Endothelial cell of umbilical vein (primary cell): ENCODE measurements around the gene ASPM. TPM values are rescaled to one million over a fixed set of nuclear protein-coding genes. Genes with fewer than 3 reads are reported as not detected.

ENCODE experiments used
- BruUV-seq: library from RNA; stranded (reverse); fragments of 400-500 nt; replicated peaks from 2 replicates; lab custom pipeline; 2021; lab: Mats Ljungman, UMichigan
- CTCF ChIA-PET: fragments of 300-600, 350-600 bp; sonication (Branson Sonifier 250); formaldehyde crosslinking; loops from one replicate; lab custom pipeline; 2021; ENCODE audit warnings: antibody characterized with exemption, inconsistent platforms; lab: Charles Lee
- POLR2A ChIA-PET: fragments of 300-600, 350-600 bp; sonication (Branson Sonifier 250); formaldehyde crosslinking; loops from one replicate; lab custom pipeline; 2021; ENCODE audit warnings: antibody characterized with exemption, inconsistent platforms; lab: Charles Lee
- DNase-seq: peaks from one replicate; pipeline ENCODE4 v3.0.0-alpha.2; 2011; ENCODE audit warnings: low read depth, low spot score
- FAIRE-seq: peaks from 2 replicates; lab custom pipeline; 2011; peaks lifted over from hg19 to GRCh38; lab: Jason Lieb, UNC
- H2AFZ ChIP-seq: 2 replicates; pipeline ENCODE4 v1.6.0; 2012; ENCODE audit warnings: low read depth, low read length, control low read depth, inconsistent platforms
- H3K27ac ChIP-seq: 2 replicates; pipeline ENCODE4 v1.5.1; 2011; ENCODE audit warnings: low read depth, mild to moderate bottlenecking, control low read depth, low read length, moderate library complexity; ENCODE audit not compliant: insufficient read depth
- H3K27me3 ChIP-seq, 2 experiments: 2 replicates each; pipeline versions ENCODE4 v1.6.0 to v1.6.1; 2011; ENCODE audit warnings: low read length in 2 of 2, mixed read lengths in 1 of 2; ENCODE audit not compliant: control insufficient read depth in 2 of 2, insufficient read depth in 2 of 2
- H3K36me3 ChIP-seq, 2 experiments: 2 replicates in 1 of 2; 3 replicates in 1 of 2; pipeline ENCODE4 v1.5.1; 2011; ENCODE audit warnings: low read length in 2 of 2, mild to moderate bottlenecking in 1 of 2, moderate library complexity in 1 of 2; ENCODE audit not compliant: control insufficient read depth in 2 of 2, insufficient read depth in 2 of 2; ENCODE audit errors: extremely low read depth in 1 of 2
- H3K4me1 ChIP-seq: 3 replicates; pipeline ENCODE4 v1.5.1; 2011; ENCODE audit warnings: mild to moderate bottlenecking, low read length; ENCODE audit not compliant: control insufficient read depth, insufficient read depth; ENCODE audit errors: extremely low read depth
- H3K4me2 ChIP-seq: 2 replicates; pipeline ENCODE4 v1.6.1; 2011; ENCODE audit warnings: low read length, control low read depth, mixed read lengths; ENCODE audit not compliant: insufficient read depth
- H3K4me3 ChIP-seq, 3 experiments: fragments of 200-600 bp in 1 of 3; sonication (generic), shearing (Covaris generic) in 1 of 3; replicated peaks in 1 of 3; 2 replicates each; pipeline ENCODE4 v1.5.1; 2011 to 2016; ENCODE audit warnings: control low read depth in 3 of 3, low read length in 3 of 3, mild to moderate bottlenecking in 2 of 3, inconsistent platforms in 1 of 3, low read depth in 1 of 3, moderate library complexity in 1 of 3; ENCODE audit not compliant: insufficient read depth in 1 of 3
- H3K79me2 ChIP-seq: 2 replicates; pipeline ENCODE4 v1.6.0; 2012; ENCODE audit warnings: low read length, inconsistent platforms; ENCODE audit not compliant: control insufficient read depth, insufficient read depth
- H3K9ac ChIP-seq: replicated peaks from 2 replicates; pipeline ENCODE3; 2011; ENCODE audit warnings: low read length, control low read depth; ENCODE audit not compliant: insufficient read depth; ENCODE audit errors: extremely low read depth
- H3K9me1 ChIP-seq: replicated peaks from 3 replicates; pipeline ENCODE4 v1.6.0; 2011; ENCODE audit warnings: mild to moderate bottlenecking, low read length; ENCODE audit not compliant: control insufficient read depth, insufficient read depth; ENCODE audit errors: extremely low read depth
- H3K9me3 ChIP-seq: replicated peaks from 2 replicates; pipeline ENCODE4 v1.5.1; 2012; ENCODE audit warnings: low read length, inconsistent platforms; ENCODE audit not compliant: control insufficient read depth, insufficient read depth
- H4K20me1 ChIP-seq: replicated peaks from 2 replicates; pipeline ENCODE3; 2011; ENCODE audit warnings: mild to moderate bottlenecking, low read length; ENCODE audit not compliant: control insufficient read depth, insufficient read depth; ENCODE audit errors: extremely low read depth
- EZH2 ChIP-seq: IDR thresholded peaks from 2 replicates; pipeline ENCODE4 v1.6.1; 2012; ENCODE audit warnings: borderline replicate concordance, low read depth, mild to moderate bottlenecking, moderate library complexity, low read length, inconsistent platforms; ENCODE audit not compliant: severe bottlenecking
- FOS ChIP-seq: IDR thresholded peaks from 2 replicates; pipeline ENCODE4 v1.6.1; 2011; ENCODE audit warnings: mild to moderate bottlenecking, low read length, moderate library complexity, borderline replicate concordance; ENCODE audit not compliant: insufficient read depth
- GATA2 ChIP-seq: IDR thresholded peaks from 2 replicates; pipeline ENCODE4 v1.7.0; 2011; ENCODE audit warnings: low read depth, mild to moderate bottlenecking, moderate library complexity, mixed read lengths, low read length; ENCODE audit not compliant: insufficient read length, insufficient read depth
- JUN ChIP-seq: IDR thresholded peaks from 2 replicates; pipeline ENCODE4 v1.6.1; 2011; ENCODE audit warnings: borderline replicate concordance, low read depth; ENCODE audit not compliant: insufficient read length, insufficient read depth
- MAX ChIP-seq: IDR thresholded peaks from 2 replicates; pipeline ENCODE4 v1.6.1; 2011; ENCODE audit not compliant: insufficient read depth, insufficient read length
- MYC ChIP-seq: IDR thresholded peaks from one replicate; pipeline ENCODE4 v1.6.1; 2011; ENCODE audit warnings: mild to moderate bottlenecking, low read depth, low read length
- POLR2A ChIP-seq: IDR thresholded peaks from 2 replicates; pipeline ENCODE4 v1.6.1; 2012; ENCODE audit warnings: low read depth, mild to moderate bottlenecking, control low read depth, low read length
- POLR2AphosphoS5 ChIP-seq: IDR thresholded peaks from 2 replicates; pipeline ENCODE4 v1.6.1; 2012; ENCODE audit warnings: low read depth, mild to moderate bottlenecking, control low read depth, low read length, moderate library complexity; ENCODE audit not compliant: insufficient read depth
- dilution Hi-C: fragments of 300-500 bp; cut with MboI; formaldehyde crosslinking; loops from one replicate; pipeline ENCODE4 v1.15.0; 2019; ENCODE audit warnings: low sequenced_read_pairs; ENCODE audit not compliant: extremely low pct_ligation_motif_present
- intact Hi-C: fragments of 100-400 bp; cut with micrococcal nuclease; formaldehyde crosslinking; loops from one replicate; pipeline ENCODE4 v1.10.0; 2022
- polyA plus RNA-seq, 4 experiments: library from polyadenylated mRNA; depleted of rRNA in 3 of 4; stranded (reverse) in 3 of 4; unstranded in 1 of 4; fragments of >200 nt; gene quantifications; 2 replicates each; pipeline versions ENCODE4 v1.2.1 to v1.2.3, GENCODE V29; 2011 to 2012; ENCODE audit warnings: missing spikeins in 1 of 4
- total RNA-seq: library from RNA; stranded (reverse); gene quantifications from 2 replicates; pipeline ENCODE4 v1.2.3, GENCODE V29; 2021
- TF ChIP-seq, protein P1 (sequence below), 2 donors: IDR thresholded peaks; 1 replicate in 1 of 2; 2 replicates in 1 of 2; pipeline ENCODE4 v1.5.1; 2011; ENCODE audit warnings: low read length in 2 of 2, mild to moderate bottlenecking in 2 of 2, moderate library complexity in 2 of 2, control low read depth in 1 of 2, inconsistent platforms in 1 of 2, low read depth in 1 of 2; ENCODE audit not compliant: insufficient read depth in 1 of 2; ENCODE audit errors: extremely low read depth in 1 of 2

ASPM gene
- total and polyA plus RNA-seq, 2 donors (not counting 3 experiments of a cell fraction or from before 2014, with no cell fraction given): 5.3 to 55.1 TPM

DNA sequence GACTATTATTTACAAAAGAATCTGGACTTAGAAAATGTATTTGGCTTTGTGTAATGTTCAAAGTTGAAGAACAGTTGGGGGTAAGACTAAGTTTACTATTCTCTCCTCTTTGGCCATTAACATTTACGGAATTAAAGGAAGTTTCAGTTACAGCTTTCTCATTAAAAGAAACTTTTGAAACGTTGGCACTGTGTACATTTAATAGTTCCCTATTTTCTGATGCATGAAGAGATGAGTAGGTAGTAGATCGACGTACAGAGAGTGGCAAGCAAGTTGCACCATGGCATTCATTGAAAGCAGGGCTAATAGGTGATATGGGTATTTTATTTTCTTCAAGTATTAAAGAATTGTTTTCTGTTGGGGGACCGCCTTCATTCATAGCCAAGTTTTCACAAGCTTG is 3.2 kb downstream of the ASPM start:
- Histone ChIP-seq H3K79me2 (peaks cover 74% of the 10 kb centered on the region), H4K20me1 (peaks cover 3% of the 10 kb centered on the region), H3K36me3 (no peaks in the 10 kb centered on the region), H3K27ac (no peak overlapping the region), H3K4me2 (no peak overlapping the region), H3K27me3 (no peaks in the 10 kb centered on the region), H2AFZ (peak overlapping the region; percentile 23), H3K4me1 (peaks cover 27% of the 10 kb centered on the region), H3K9me3 (no peaks in the 10 kb centered on the region), H3K9me1 (no peaks in the 10 kb centered on the region), H3K9ac (no peak overlapping the region), H3K4me3 (no peak overlapping the region)
- intact Hi-C loops (no loop called here), dilution Hi-C loops (no loop called here)
- no peak for FAIRE-seq
- TF ChIP-seq, protein P1, sequence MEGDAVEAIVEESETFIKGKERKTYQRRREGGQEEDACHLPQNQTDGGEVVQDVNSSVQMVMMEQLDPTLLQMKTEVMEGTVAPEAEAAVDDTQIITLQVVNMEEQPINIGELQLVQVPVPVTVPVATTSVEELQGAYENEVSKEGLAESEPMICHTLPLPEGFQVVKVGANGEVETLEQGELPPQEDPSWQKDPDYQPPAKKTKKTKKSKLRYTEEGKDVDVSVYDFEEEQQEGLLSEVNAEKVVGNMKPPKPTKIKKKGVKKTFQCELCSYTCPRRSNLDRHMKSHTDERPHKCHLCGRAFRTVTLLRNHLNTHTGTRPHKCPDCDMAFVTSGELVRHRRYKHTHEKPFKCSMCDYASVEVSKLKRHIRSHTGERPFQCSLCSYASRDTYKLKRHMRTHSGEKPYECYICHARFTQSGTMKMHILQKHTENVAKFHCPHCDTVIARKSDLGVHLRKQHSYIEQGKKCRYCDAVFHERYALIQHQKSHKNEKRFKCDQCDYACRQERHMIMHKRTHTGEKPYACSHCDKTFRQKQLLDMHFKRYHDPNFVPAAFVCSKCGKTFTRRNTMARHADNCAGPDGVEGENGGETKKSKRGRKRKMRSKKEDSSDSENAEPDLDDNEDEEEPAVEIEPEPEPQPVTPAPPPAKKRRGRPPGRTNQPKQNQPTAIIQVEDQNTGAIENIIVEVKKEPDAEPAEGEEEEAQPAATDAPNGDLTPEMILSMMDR (IDR thresholded peaks at IDR 0.05; ENCODE audit: extremely low read depth in 1 of 2, insufficient read depth in 1 of 2, low read depth in 1 of 2, low read length in 2 of 2): no peak
- TF ChIP-seq MAX (no peak), GATA2 (no peak), POLR2A (no peak), JUN (no peak), EZH2 (no peak), POLR2AphosphoS5 (no peak), MYC (no peak), FOS (no peak)
- ChIA-PET CTCF (interaction anchor here (1.1 kb wide), 2 partner anchors 13 to 28 kb away, joined by 3 read pairs; no protein-coding TSS in a partner anchor), POLR2A (no interaction called here)
- peak; percentile 35 for DNase-seq
- no TSS peak for BruUV-seq
